Chondrocyte (in vitro differentiated cells): ENCODE measurements around the gene SLF2. TPM values are rescaled to one million over a fixed set of nuclear protein-coding genes. Genes with fewer than 3 reads are reported as not detected.

Experiments
- DNase-seq: peaks from one replicate; pipeline ENCODE4 v3.0.0; 2021; ENCODE audit warnings: mixed read lengths, low spot score
- H3K27ac Mint-ChIP-seq: one replicate; pipeline ENCODE4 v1.8.0; 2021; ENCODE audit warnings: mild to moderate bottlenecking, moderate library complexity, mixed read lengths; ENCODE audit not compliant: unreplicated experiment
- H3K27me3 Mint-ChIP-seq: 2 replicates; pipeline ENCODE4 v1.8.0; 2021; ENCODE audit warnings: low read depth, mixed read lengths
- H3K36me3 Mint-ChIP-seq: 2 replicates; pipeline ENCODE4 v1.8.0; 2021; ENCODE audit warnings: low read depth, mixed read lengths
- H3K4me1 Mint-ChIP-seq: 2 replicates; pipeline ENCODE4 v1.8.0; 2021; ENCODE audit warnings: low read depth, mild to moderate bottlenecking, mixed read lengths
- H3K4me3 Mint-ChIP-seq: one replicate; pipeline ENCODE4 v1.8.0; 2021; ENCODE audit warnings: mild to moderate bottlenecking, moderate library complexity, mixed read lengths; ENCODE audit not compliant: unreplicated experiment
- H3K9me3 Mint-ChIP-seq: 2 replicates; pipeline ENCODE4 v1.8.0; 2021; ENCODE audit warnings: low read depth, mixed read lengths
- CTCF ChIP-seq: fragments of 200-600 bp; sonication (generic); IDR thresholded peaks from 2 replicates; pipeline ENCODE4 v1.5.0; 2021; ENCODE audit warnings: antibody characterized with exemption, mild to moderate bottlenecking, moderate library complexity
- total RNA-seq: library from RNA; stranded (reverse); gene quantifications from 3 replicates; pipeline ENCODE4 v1.2.1, GENCODE V29; 2021

The SLF2 gene
- total RNA-seq, 1 donor from 2014 or later = 20.6 TPM

GRCh38 chr10:101000915-101001658 lies 88.3 kb downstream of the SLF2 start:
- peaks cover 5% of the 10 kb centered on the region for H3K36me3 Mint-ChIP-seq
- no peak for TF ChIP-seq CTCF
- peak; percentile 90 for DNase-seq
- peak overlapping the region; percentile 94 for H3K27ac Mint-ChIP-seq
- H3K4me3 Mint-ChIP-seq = peak overlapping the region; percentile 95
- H3K9me3 Mint-ChIP-seq = no peaks in the 10 kb centered on the region
- no peaks in the 10 kb centered on the region for H3K27me3 Mint-ChIP-seq
- peaks cover 39% of the 10 kb centered on the region for H3K4me1 Mint-ChIP-seq

GRCh38 chr10:101001659-101002035 lies 88.9 kb downstream of the SLF2 start:
- no peak for DNase-seq
- Mint-ChIP-seq H3K4me3 (peak overlapping the region; percentile 95), H3K36me3 (peaks cover 8% of the 10 kb centered on the region), H3K9me3 (no peaks in the 10 kb centered on the region), H3K27me3 (no peaks in the 10 kb centered on the region), H3K4me1 (peaks cover 34% of the 10 kb centered on the region), H3K27ac (peak overlapping the region; percentile 94)
- TF ChIP-seq CTCF = no peak

GRCh38 chr10:101002456-101002855 lies 89.7 kb downstream of the SLF2 start:
- TF ChIP-seq CTCF = no peak
- peak overlapping the region; percentile 94 for H3K27ac Mint-ChIP-seq
- DNase-seq = peak; percentile 92
- H3K36me3 Mint-ChIP-seq = peaks cover 8% of the 10 kb centered on the region
- H3K4me1 Mint-ChIP-seq = peaks cover 33% of the 10 kb centered on the region
- no peaks in the 10 kb centered on the region for H3K9me3 Mint-ChIP-seq
- H3K4me3 Mint-ChIP-seq = no peak overlapping the region
- no peaks in the 10 kb centered on the region for H3K27me3 Mint-ChIP-seq

- no peaks in the 10 kb centered on the region for H3K27me3 Mint-ChIP-seq
- DNase-seq = peak; percentile 84
- H3K9me3 Mint-ChIP-seq = no peaks in the 10 kb centered on the region
- H3K27ac Mint-ChIP-seq = no peak overlapping the region
- H3K36me3 Mint-ChIP-seq = peaks cover 8% of the 10 kb centered on the region
- no peak overlapping the region for H3K4me3 Mint-ChIP-seq
- TF ChIP-seq CTCF = no peak
- peaks cover 31% of the 10 kb centered on the region for H3K4me1 Mint-ChIP-seq
These were observed 91.0 kb downstream of the SLF2 start for GRCh38 chr10:101003639-101004206.

GRCh38 chr10:101005361-101005760 lies 92.6 kb downstream of the SLF2 start:
- Mint-ChIP-seq H3K27ac (no peak overlapping the region), H3K4me3 (no peak overlapping the region), H3K27me3 (no peaks in the 10 kb centered on the region), H3K9me3 (no peaks in the 10 kb centered on the region), H3K4me1 (peaks cover 29% of the 10 kb centered on the region), H3K36me3 (peaks cover 8% of the 10 kb centered on the region)
- DNase-seq = peak; percentile 84
- TF ChIP-seq CTCF = no peak
